RCC 7860 (cell line): ENCODE measurements around the gene ITPR1.

ENCODE experiments used
- DNase-seq: peaks from one replicate; pipeline ENCODE4 v3.0.0-alpha.2; 2015; ENCODE audit warnings: low spot score
- FAIRE-seq: peaks from 2 replicates; lab custom pipeline; 2012; peaks lifted over from hg19 to GRCh38; lab: Jason Lieb, UNC

The ITPR1 gene

GRCh38 chr3:4766716-4767499, 273.8 kb downstream of the ITPR1 start:
- no peak for DNase-seq
- no peak for FAIRE-seq

- DNase-seq, result no peak
- FAIRE-seq, result no peak
Observed at GRCh38 chr3:4768021-4768420, 274.9 kb downstream of the ITPR1 start.

- DNase-seq (no peak), FAIRE-seq (no peak)
Observed at GRCh38 chr3:4768521-4768920, 275.4 kb downstream of the ITPR1 start.

GRCh38 chr3:4770561-4770960, 277.4 kb downstream of the ITPR1 start:
- no peak for FAIRE-seq
- DNase-seq, result no peak

GRCh38 chr3:4771243-4771642, 278.1 kb downstream of the ITPR1 start:
- no peak for FAIRE-seq
- DNase-seq, result no peak

GRCh38 chr3:4772171-4772804, 279.1 kb downstream of the ITPR1 start:
- no peak for DNase-seq
- FAIRE-seq, result no peak

- DNase-seq, result no peak
Observed at GRCh38 chr3:4772858-4773257, 279.7 kb downstream of the ITPR1 start.

GRCh38 chr3:4773583-4773982, 280.4 kb downstream of the ITPR1 start:
- DNase-seq, result no peak
- no peak for FAIRE-seq

More at GRCh38 chr3:4772858-4773257, 279.7 kb downstream of the ITPR1 start:
- FAIRE-seq, result no peak

- FAIRE-seq, result no peak
- no peak for DNase-seq
Observed at GRCh38 chr3:4774531-4774930, 281.4 kb downstream of the ITPR1 start.

- no peak for DNase-seq
- no peak for FAIRE-seq
Observed at GRCh38 chr3:4776399-4776979, 283.3 kb downstream of the ITPR1 start.

- DNase-seq, result no peak
- no peak for FAIRE-seq
Observed at GRCh38 chr3:4776980-4777581, 283.9 kb downstream of the ITPR1 start.

- DNase-seq (no peak), FAIRE-seq (no peak)
Observed at GRCh38 chr3:4778119-4778518, 285.0 kb downstream of the ITPR1 start.

- FAIRE-seq, result no peak
Observed at GRCh38 chr3:4778740-4779139, 285.6 kb downstream of the ITPR1 start.

GRCh38 chr3:4780545-4780957, 287.4 kb downstream of the ITPR1 start:
- FAIRE-seq, result no peak
- no peak for DNase-seq

More at GRCh38 chr3:4778740-4779139, 285.6 kb downstream of the ITPR1 start:
- DNase-seq, result no peak

GRCh38 chr3:4782095-4782494, 288.9 kb downstream of the ITPR1 start:
- FAIRE-seq (no peak), DNase-seq (no peak)

GRCh38 chr3:4785551-4785950, 292.4 kb downstream of the ITPR1 start:
- no peak for FAIRE-seq
- no peak for DNase-seq

- FAIRE-seq, result no peak
- no peak for DNase-seq
Observed at GRCh38 chr3:4786431-4786830, 293.3 kb downstream of the ITPR1 start.

- FAIRE-seq, result no peak
- no peak for DNase-seq
Observed at GRCh38 chr3:4791358-4791757, 298.2 kb downstream of the ITPR1 start.

- FAIRE-seq, result no peak
- no peak for DNase-seq
Observed at GRCh38 chr3:4793311-4793710, 300.2 kb downstream of the ITPR1 start.

- FAIRE-seq, result no peak
- no peak for DNase-seq
Observed at GRCh38 chr3:4794331-4794730, 301.2 kb downstream of the ITPR1 start.

GRCh38 chr3:4794798-4795197, 301.6 kb downstream of the ITPR1 start:
- DNase-seq (no peak), FAIRE-seq (no peak)

- DNase-seq (no peak), FAIRE-seq (no peak)
Observed at GRCh38 chr3:4795905-4796304, 302.8 kb downstream of the ITPR1 start.
